HL-60/S4 treated with phorbol 12-myristate 13-acetate at 8.2 ng/mL for 4 days and 3 days (cell line): ENCODE results near the gene MYO16.

Source experiments
- in situ Hi-C: fragments of 300-500 bp; cut with MboI; formaldehyde crosslinking; loops from 2 replicates; pipeline ENCODE4 v1.15.0; 2022; ENCODE audit warnings: low sequenced_read_pairs

Gene MYO16

GRCh38 chr13:108662528-108662927 lies 33.1 kb downstream of the MYO16 start:
- in situ Hi-C loops, result no loop called here

- in situ Hi-C loops, result no loop called here
Measured at GRCh38 chr13:108663710-108664109, 34.3 kb downstream of the MYO16 start.

GRCh38 chr13:108667205-108667604 lies 37.8 kb downstream of the MYO16 start:
- in situ Hi-C loops, result no loop called here

- in situ Hi-C loops, result no loop called here
Measured at GRCh38 chr13:108669381-108669780, 40.0 kb downstream of the MYO16 start.

GRCh38 chr13:108674346-108674745 lies 44.9 kb downstream of the MYO16 start:
- in situ Hi-C loops, result no loop called here

- in situ Hi-C loops, result no loop called here
Measured at GRCh38 chr13:108674771-108675170, 45.4 kb downstream of the MYO16 start.

- in situ Hi-C loops, result no loop called here
Measured at GRCh38 chr13:108676620-108677019, 47.2 kb downstream of the MYO16 start.

GRCh38 chr13:108677806-108678205 lies 48.4 kb downstream of the MYO16 start:
- in situ Hi-C loops, result no loop called here

GRCh38 chr13:108680011-108680410 lies 50.6 kb downstream of the MYO16 start:
- in situ Hi-C loops, result no loop called here

GRCh38 chr13:108681986-108682575 lies 52.7 kb downstream of the MYO16 start:
- in situ Hi-C loops, result no loop called here

- in situ Hi-C loops, result no loop called here
Measured at GRCh38 chr13:108682714-108683113, 53.3 kb downstream of the MYO16 start.

GRCh38 chr13:108686027-108686426 lies 56.6 kb downstream of the MYO16 start:
- in situ Hi-C loops, result no loop called here

GRCh38 chr13:108690726-108691125 lies 61.3 kb downstream of the MYO16 start:
- in situ Hi-C loops, result no loop called here

GRCh38 chr13:108700422-108701170 lies 71.2 kb downstream of the MYO16 start:
- in situ Hi-C loops, result no loop called here

- in situ Hi-C loops, result no loop called here
Measured at GRCh38 chr13:108702171-108702570, 72.8 kb downstream of the MYO16 start.

- in situ Hi-C loops, result no loop called here
Measured at GRCh38 chr13:108705031-108705430, 75.6 kb downstream of the MYO16 start.

GRCh38 chr13:108707584-108707983 lies 78.2 kb downstream of the MYO16 start:
- in situ Hi-C loops, result no loop called here

- in situ Hi-C loops, result no loop called here
Measured at GRCh38 chr13:108708921-108709320, 79.5 kb downstream of the MYO16 start.

GRCh38 chr13:108711386-108711785 lies 82.0 kb downstream of the MYO16 start:
- in situ Hi-C loops, result no loop called here

- in situ Hi-C loops, result no loop called here
Measured at GRCh38 chr13:108725471-108725870, 96.1 kb downstream of the MYO16 start.

GRCh38 chr13:108728370-108728769 lies 99.0 kb downstream of the MYO16 start:
- in situ Hi-C loops, result no loop called here

- in situ Hi-C loops, result no loop called here
Measured at GRCh38 chr13:108733022-108733560, 103.7 kb downstream of the MYO16 start.
